ENCODE data around the gene SORL1.

Gene SORL1

DNA sequence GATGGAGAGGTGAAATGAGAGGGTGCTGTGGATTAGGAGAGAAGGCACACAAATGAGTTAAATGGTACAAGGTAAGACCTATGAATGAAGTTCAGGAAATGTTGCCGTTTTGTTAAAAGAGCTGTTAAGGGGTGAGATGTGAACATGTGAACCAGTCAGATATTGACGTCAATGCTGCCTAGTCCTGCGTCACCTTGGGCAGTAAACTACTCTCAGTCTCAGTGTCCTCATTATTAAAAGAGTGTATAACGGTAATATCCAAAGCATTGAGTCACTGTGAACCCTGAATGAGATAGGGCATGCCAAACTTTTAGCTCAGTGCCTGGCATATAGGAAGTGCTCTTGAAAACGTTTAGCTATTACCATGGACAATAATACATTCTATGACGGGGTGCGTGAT, 33.1 kb downstream of the SORL1 start:
- TF ChIP-seq, protein P1, sequence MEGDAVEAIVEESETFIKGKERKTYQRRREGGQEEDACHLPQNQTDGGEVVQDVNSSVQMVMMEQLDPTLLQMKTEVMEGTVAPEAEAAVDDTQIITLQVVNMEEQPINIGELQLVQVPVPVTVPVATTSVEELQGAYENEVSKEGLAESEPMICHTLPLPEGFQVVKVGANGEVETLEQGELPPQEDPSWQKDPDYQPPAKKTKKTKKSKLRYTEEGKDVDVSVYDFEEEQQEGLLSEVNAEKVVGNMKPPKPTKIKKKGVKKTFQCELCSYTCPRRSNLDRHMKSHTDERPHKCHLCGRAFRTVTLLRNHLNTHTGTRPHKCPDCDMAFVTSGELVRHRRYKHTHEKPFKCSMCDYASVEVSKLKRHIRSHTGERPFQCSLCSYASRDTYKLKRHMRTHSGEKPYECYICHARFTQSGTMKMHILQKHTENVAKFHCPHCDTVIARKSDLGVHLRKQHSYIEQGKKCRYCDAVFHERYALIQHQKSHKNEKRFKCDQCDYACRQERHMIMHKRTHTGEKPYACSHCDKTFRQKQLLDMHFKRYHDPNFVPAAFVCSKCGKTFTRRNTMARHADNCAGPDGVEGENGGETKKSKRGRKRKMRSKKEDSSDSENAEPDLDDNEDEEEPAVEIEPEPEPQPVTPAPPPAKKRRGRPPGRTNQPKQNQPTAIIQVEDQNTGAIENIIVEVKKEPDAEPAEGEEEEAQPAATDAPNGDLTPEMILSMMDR (IDR thresholded peaks at IDR 0.05): no peak
- Histone ChIP-seq H3K4me1 (ENCODE audit: control insufficient read depth in 1 of 2, insufficient read depth in 1 of 2, low read depth in 1 of 2, low read length in 1 of 2) (peaks cover 48 to 52% of the 10 kb centered on the region in 2 experiments), H3K36me3 (peaks cover 99% of the 10 kb centered on the region), H3K9me3 (no peaks in the 10 kb centered on the region), H3K27ac (peak overlapping the region; percentile 80), H3K27me3 (no peaks in the 10 kb centered on the region), H3K4me3 (ENCODE audit: low read depth in 1 of 2, low read length in 1 of 2) (no peak overlapping the region)

DNA sequence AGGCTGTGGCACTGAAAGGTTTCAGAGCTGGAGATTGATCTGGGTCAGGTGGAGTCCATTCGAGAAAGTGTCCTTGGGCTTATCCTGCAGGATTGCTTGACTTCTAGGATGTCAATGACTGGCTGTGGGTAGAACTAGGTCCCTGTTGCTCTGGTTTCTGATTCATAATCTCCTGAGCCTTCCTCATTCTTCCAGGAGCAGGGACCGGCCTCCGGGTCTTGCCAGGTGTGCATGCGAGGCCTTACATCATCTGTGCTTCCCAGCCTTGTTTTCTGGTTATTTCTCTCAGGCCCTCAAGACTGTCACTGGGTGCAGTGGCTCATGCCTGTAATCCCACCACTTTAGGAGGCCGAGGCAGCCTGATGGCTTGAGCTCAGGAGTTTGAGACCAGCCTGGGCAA, 33.9 kb downstream of the SORL1 start:
- H3K36me3 ChIP-seq: peaks cover 99% of the 10 kb centered on the region

DNA sequence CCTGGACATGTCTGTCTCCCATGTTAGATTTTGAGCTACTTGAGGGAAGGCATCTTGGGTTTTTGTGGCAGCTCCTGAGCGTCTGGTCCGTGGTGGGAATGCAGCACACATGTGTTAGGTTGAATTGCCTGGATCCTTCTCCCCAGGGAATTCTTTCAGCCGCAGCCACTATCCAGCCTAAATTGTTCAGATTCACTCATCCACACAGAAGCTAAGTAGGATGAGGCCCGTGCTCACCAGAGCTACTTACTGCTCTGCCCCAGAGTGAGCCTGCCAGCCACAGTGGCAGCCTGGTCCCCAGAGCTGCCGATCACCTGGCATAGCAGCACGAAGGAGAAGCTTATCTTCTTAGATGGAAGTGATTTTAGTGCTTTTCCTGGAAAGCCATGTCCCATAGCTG, 35.1 kb downstream of the SORL1 start:
- Histone ChIP-seq H3K27me3 (no peaks in the 10 kb centered on the region), H3K4me3 (ENCODE audit: low read depth in 1 of 2, low read length in 1 of 2) (no peak overlapping the region), H3K9me3 (no peaks in the 10 kb centered on the region), H3K27ac (no peak overlapping the region), H3K4me1 (ENCODE audit: control insufficient read depth in 1 of 2, insufficient read depth in 1 of 2, low read depth in 1 of 2, low read length in 1 of 2) (peaks cover 29 to 32% of the 10 kb centered on the region in 2 experiments), H3K36me3 (peaks cover 100% of the 10 kb centered on the region)
- TF ChIP-seq, protein P1 (IDR thresholded peaks at IDR 0.05): no peak

More for the DNA sequence above, 33.9 kb downstream of the SORL1 start:
- no peak overlapping the region for H3K4me3 ChIP-seq (ENCODE audit: low read depth in 1 of 2, low read length in 1 of 2)
- H3K27me3 ChIP-seq: no peaks in the 10 kb centered on the region
- TF ChIP-seq, protein P1 (IDR thresholded peaks at IDR 0.05): no peak
- no peaks in the 10 kb centered on the region for H3K9me3 ChIP-seq
- no peak overlapping the region for H3K27ac ChIP-seq
- peaks cover 41 to 43% of the 10 kb centered on the region in 2 experiments for H3K4me1 ChIP-seq (ENCODE audit: control insufficient read depth in 1 of 2, insufficient read depth in 1 of 2, low read depth in 1 of 2, low read length in 1 of 2)

DNA sequence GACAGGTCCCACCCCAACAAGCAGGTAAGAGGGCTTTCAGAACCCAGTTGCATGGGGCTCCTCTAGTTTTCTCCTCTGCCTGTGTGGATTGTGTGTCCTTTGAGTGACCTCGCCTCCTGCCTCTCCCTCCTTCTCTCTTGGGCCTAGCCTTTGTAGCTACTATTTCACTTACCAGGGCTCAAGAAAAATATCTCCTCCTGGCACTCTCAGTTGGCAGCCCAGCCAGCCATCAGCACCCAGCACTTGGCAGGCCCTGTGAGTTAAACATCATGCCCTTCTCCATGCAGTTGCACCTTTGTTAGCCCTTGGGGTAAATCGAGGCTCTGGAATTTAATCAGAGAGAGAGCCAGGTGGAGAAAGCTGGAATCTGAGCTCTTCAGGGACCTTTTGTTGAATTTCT, 36.1 kb downstream of the SORL1 start:
- Histone ChIP-seq H3K36me3 (peaks cover 100% of the 10 kb centered on the region), H3K9me3 (no peaks in the 10 kb centered on the region), H3K4me3 (ENCODE audit: low read depth in 1 of 2, low read length in 1 of 2) (no peak overlapping the region), H3K27me3 (no peaks in the 10 kb centered on the region), H3K27ac (peak overlapping the region; percentile 12), H3K4me1 (ENCODE audit: control insufficient read depth in 1 of 2, insufficient read depth in 1 of 2, low read depth in 1 of 2, low read length in 1 of 2) (peaks cover 19 to 22% of the 10 kb centered on the region in 2 experiments)
- TF ChIP-seq, protein P1 (IDR thresholded peaks at IDR 0.05): no peak

DNA sequence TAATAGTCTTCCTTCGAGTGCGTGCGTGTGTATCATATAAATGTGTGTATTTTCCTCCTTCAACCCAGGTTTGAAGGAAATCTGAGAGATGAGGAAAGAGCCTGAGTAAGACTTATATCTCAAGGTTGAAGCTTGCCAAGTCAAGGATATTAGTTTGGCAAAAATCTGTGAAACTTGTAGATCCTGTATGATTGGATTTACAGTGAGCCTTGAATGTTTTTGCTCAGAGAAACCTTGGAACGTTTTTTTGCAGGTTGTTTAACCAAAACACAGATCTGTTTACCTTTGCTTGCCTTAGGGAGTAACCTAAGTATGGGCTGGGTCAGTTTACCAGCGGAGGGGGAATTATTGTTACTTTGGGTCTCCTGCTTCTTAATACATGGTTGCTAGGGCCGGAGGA, 36.5 kb downstream of the SORL1 start:
- Histone ChIP-seq H3K4me3 (ENCODE audit: low read depth in 1 of 2, low read length in 1 of 2) (no peak overlapping the region), H3K27me3 (no peaks in the 10 kb centered on the region)

More for the DNA sequence above, 36.5 kb downstream of the SORL1 start:
- Histone ChIP-seq H3K4me1 (ENCODE audit: control insufficient read depth in 1 of 2, insufficient read depth in 1 of 2, low read depth in 1 of 2, low read length in 1 of 2) (peaks cover 15 to 18% of the 10 kb centered on the region in 2 experiments), H3K27ac (peak overlapping the region; percentile 12), H3K9me3 (no peaks in the 10 kb centered on the region), H3K36me3 (peaks cover 100% of the 10 kb centered on the region)
- TF ChIP-seq, protein P1 (IDR thresholded peaks at IDR 0.05): no peak
